ENCODE results near the gene UBE2E2. TPM values are rescaled to one million over a fixed set of nuclear protein-coding genes. Genes with fewer than 3 reads are reported as not detected.

Gene UBE2E2
- total RNA-seq, 1 donor from 2014 or later, result 91.0 TPM

GRCh38 chr3:23481011-23481615 lies 278.0 kb downstream of the UBE2E2 start:
- intact Hi-C loops (cut with DNase I), result no loop called here
- DNase-seq (ENCODE audit: low spot score) (no peak), ATAC-seq (no peak)

- intact Hi-C loops (cut with DNase I), result no loop called here
- no peak for ATAC-seq
Observed at GRCh38 chr3:23481616-23482278, 278.6 kb downstream of the UBE2E2 start.

GRCh38 chr3:23484386-23484785 lies 281.3 kb downstream of the UBE2E2 start:
- no peak for ATAC-seq
- intact Hi-C loops (cut with DNase I), result no loop called here
- DNase-seq (ENCODE audit: low spot score), result no peak

More at GRCh38 chr3:23481616-23482278, 278.6 kb downstream of the UBE2E2 start:
- no peak for DNase-seq (ENCODE audit: low spot score)

- intact Hi-C loops (cut with DNase I), result no loop called here
- DNase-seq (ENCODE audit: low spot score) (no peak), ATAC-seq (no peak)
Observed at GRCh38 chr3:23485922-23486321, 282.8 kb downstream of the UBE2E2 start.

DNA sequence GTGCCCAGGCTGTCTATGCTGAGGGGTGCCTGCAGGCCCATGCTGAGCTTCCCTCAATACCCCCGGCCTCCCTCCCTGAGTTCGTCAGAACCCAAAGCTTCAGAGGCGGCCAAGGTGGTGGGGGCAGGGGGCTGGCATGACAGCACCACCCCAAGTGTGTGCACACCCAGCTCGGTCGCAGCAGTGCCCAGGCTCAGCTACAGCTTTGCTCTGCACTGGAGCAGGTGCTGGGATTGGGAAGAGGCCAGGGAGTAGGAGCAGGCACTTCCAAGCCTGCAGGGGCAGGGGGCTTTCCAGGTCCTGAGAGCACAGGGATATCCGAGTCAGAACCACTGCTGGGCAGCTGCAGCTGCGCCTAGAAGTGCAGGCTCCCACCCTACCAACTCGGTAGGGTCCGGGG lies 283.9 kb downstream of the UBE2E2 start:
- DNase-seq (ENCODE audit: low spot score), result no peak
- ATAC-seq, result no peak
- intact Hi-C loops (cut with DNase I), result no loop called here

DNA sequence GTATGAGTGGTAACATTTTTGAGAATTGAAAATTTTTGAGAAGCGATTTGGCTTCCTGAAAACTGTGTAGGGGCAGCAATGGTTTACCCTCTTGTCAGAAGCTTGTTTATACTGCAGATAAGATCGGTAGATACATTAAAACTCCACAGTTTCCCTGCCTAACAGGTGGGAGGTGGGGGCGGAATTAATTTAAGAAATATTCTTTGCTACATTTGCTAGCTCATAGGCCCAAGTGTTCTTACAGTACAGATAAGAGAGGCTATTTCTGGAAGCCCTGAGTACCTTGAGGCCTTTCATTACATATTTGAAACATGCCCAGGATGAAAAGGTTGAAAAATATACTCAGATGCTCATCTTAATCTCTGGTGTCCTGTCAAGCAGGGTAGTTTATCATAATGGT lies 285.5 kb downstream of the UBE2E2 start:
- intact Hi-C loops (cut with DNase I), result no loop called here
- no peak for ATAC-seq

DNA sequence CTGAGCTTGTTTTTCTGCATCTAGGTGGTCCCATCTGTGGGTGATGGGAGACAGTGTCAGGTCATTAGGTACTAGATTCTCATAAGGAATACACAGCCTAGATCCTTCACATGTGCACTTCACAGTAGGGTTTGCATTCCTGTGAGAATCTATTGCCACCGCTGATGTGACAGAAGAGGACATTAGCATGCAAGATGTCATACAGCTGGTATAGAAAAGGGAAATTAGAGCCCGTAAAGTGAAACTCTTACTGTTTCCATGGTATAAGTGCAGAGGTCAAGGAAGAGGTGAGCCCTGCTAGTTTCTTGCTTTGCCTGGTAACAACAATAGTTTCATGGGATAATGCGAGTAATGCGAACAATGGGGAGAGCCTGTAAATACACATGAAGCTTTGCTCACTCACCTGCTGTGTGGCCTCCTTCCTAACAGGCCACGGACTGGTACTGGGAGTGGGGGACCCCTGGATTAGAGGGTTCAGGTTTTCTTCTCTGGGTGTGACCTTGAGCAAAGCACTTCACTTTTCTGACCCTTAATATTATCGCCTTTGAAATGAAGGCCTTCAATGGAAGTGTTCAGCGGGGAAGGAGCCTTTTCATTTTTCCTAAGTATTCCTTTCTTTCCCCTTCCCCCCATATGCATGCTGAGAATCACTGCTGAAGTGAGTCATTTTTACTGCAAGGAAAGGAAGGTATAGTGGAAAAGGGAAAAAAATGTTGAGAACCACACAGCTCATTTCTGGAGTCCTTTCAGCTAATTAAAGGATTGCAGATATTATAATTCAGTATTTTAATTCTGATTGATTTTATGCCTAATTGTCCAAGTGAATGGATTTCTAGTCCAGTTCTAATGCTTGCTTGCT lies 286.4 kb downstream of the UBE2E2 start:
- no peak for DNase-seq (ENCODE audit: low spot score)
- intact Hi-C loops (cut with DNase I), result no loop called here
- no peak for ATAC-seq

More for the DNA sequence above, 285.5 kb downstream of the UBE2E2 start:
- no peak for DNase-seq (ENCODE audit: low spot score)

GRCh38 chr3:23490459-23490858 lies 287.3 kb downstream of the UBE2E2 start:
- intact Hi-C loops (cut with DNase I), result no loop called here
- ATAC-seq, result peak; percentile 64
- no peak for DNase-seq (ENCODE audit: low spot score)

DNA sequence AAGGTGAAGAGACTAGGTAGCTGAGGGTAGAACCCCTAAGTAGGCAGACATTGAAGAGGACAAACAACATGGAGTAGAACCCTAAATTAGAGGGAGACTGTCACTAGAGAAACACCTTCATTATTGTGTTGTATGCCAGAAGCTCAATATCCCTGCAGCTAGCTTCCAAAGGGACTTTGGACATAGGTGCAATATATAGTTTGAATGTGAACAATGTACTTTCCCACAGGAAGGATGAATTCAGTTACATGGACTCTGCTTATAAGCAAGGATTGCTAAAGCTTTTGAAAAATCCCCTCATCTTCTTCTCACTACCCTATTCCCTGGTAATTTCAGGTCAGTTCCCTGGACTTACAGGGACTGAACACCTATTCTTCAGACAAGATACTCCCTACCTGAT lies 288.9 kb downstream of the UBE2E2 start:
- ATAC-seq (no peak), DNase-seq (ENCODE audit: low spot score) (no peak)
- intact Hi-C loops (cut with DNase I), result no loop called here

GRCh38 chr3:23493889-23494288 lies 290.8 kb downstream of the UBE2E2 start:
- intact Hi-C loops (cut with DNase I), result no loop called here
- DNase-seq (ENCODE audit: low spot score) (no peak), ATAC-seq (no peak)

DNA sequence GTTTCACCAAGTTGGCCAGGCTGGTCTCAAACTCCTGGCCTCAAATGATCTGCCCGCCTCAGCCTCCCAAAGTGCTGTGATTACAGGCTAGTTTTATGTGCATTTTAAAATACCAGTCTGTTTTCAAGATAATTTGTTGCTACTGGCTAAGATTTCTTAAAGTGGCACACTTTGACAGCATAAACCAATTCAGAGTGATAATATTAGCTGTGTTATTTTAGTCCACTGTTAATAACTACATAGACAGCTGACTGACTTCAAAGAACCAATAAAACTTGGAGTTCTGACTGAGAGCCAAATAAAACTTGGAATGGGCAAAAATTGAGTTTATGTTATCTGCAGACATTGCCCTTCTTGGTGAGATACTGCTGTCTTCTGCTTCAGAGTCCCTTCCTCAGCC lies 291.8 kb downstream of the UBE2E2 start:
- intact Hi-C loops (cut with DNase I), result no loop called here
- DNase-seq (ENCODE audit: low spot score) (no peak), ATAC-seq (no peak)

GRCh38 chr3:23495507-23495906 lies 292.4 kb downstream of the UBE2E2 start:
- DNase-seq (ENCODE audit: low spot score), result no peak
- no peak for ATAC-seq
- intact Hi-C loops (cut with DNase I), result no loop called here

DNA sequence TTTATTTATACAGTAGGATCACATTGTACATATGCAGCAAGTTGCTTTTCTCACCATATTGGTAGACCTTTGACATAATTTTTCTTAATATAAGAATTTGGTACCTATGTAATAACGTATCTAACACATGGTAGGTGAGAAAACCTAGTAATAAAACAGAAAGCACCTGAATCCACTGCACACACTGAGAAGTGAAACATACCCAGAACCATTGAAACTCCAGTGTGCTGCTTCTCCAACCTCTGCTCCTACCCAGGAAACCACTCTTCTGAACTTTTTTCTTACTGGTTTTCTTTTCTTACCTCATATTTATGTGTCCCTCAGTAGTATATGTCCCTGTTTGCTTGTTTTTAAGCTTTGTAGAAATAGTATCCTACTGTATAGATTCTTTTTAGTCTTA lies 293.0 kb downstream of the UBE2E2 start:
- no peak for ATAC-seq
- intact Hi-C loops (cut with DNase I), result no loop called here

GRCh38 chr3:23497156-23497555 lies 294.0 kb downstream of the UBE2E2 start:
- intact Hi-C loops (cut with DNase I), result no loop called here
- no peak for DNase-seq (ENCODE audit: low spot score)

More for the DNA sequence above, 293.0 kb downstream of the UBE2E2 start:
- no peak for DNase-seq (ENCODE audit: low spot score)

DNA sequence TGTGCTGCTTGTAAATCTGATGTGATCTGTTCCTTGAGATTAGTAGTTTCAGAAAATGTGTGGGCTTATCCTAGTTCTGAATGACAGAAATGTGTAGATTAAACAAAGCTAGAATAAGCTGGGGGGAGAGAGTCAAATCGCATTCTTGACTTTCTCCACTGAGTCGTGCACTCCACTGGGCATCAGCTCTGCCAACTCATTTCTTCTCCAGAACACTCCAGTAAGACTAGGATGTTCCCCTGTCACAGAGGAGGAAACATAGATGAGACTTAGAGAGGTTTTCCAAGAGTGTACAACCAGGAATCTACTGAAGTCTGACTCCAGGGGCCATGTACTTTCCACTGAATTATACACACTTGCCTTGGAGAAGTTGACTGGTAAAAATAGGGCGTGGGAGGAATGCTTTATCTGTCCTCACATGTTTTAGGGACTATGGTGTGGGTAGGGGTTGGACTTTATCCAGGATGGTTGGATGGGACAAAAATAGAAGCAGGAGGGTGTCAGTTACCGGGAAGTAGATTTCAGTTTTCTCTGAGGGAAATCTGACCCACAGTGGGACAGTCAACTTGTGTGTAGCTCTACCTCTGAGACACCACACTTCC lies 298.2 kb downstream of the UBE2E2 start:
- intact Hi-C loops (cut with DNase I), result no loop called here
- ATAC-seq (no peak), DNase-seq (ENCODE audit: low spot score) (no peak)

More at GRCh38 chr3:23497156-23497555, 294.0 kb downstream of the UBE2E2 start:
- ATAC-seq, result no peak

- intact Hi-C loops (cut with DNase I), result no loop called here
- DNase-seq (ENCODE audit: low spot score) (no peak), ATAC-seq (no peak)
Observed at GRCh38 chr3:23508464-23508863, 305.3 kb downstream of the UBE2E2 start.

DNA sequence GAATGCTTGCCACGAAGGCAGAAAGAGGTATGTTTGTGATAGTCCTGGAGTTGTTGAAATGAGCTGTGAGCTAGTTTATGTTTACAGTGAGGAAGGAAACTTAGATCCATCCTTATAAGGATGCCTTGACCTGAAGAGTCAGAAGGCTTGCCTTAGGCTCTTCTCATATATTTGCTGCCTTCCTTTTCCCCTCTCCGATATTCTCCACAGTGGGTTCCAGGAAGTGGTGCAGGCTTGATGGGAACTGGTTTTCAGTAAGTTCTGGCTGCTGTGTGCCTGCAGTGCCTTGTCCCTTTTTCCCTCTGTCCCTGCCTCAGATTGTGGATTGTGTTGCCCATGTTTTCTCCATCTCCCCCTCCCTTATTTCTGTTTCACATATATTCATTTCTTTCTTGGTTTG lies 315.3 kb downstream of the UBE2E2 start:
- intact Hi-C loops (cut with DNase I), result no loop called here
- DNase-seq (ENCODE audit: low spot score) (no peak), ATAC-seq (no peak)

GRCh38 chr3:23519314-23520208 lies 316.4 kb downstream of the UBE2E2 start:
- DNase-seq (ENCODE audit: low spot score), result no peak
- intact Hi-C loops (cut with DNase I), result no loop called here
- no peak for ATAC-seq

GRCh38 chr3:23527326-23527725 lies 324.2 kb downstream of the UBE2E2 start:
- intact Hi-C loops (cut with DNase I), result no loop called here
- no peak for ATAC-seq

More at GRCh38 chr3:23527326-23527725, 324.2 kb downstream of the UBE2E2 start:
- no peak for DNase-seq (ENCODE audit: low spot score)
